Measurements from ENCODE around the gene ATAT1. TPM values are rescaled to one million over a fixed set of nuclear protein-coding genes. Genes with fewer than 3 reads are reported as not detected.

The ATAT1 gene
- total and polyA plus RNA-seq, 4 donors = 5.8 to 12.9 (median 7.0) TPM

DNA sequence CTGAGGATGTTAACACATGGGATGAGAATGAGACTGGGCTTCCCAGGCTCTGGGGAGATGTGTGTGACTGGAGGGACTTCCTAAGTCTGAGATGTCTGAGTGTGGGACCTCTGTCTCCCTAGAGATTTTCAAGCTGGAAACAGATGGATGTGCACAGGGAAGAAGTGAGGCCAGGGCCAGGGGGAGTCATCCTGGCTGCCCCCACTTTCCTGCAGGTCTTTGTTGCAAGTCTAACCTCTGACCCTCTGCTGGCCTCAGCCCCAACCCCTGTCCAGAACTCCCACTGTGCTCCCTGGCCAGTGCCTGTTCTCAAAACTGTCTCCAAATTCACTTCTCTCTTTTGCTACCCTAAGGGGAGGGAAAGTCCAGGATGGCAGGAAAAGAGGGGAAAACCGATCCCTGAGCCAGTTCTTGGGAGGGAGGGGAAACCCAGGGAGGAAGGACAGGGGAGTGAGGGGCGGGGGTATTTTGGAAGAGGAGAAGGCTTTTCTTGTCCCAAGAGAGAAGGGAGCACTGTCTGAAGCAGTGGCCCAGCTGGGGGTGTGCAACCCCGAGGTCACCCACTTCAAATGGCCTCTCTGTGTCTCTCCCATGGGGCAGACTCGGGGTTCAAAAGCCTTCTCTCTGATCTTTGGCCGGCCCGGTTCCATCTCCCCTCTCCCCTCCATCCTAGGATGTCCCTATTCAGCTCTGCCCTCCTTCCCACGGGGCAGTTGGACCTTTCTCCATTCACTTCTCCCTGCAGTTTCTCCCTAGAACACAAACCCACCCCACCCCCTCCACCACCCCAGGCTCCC, 56.7 kb downstream of the ATAT1 start:
- Histone ChIP-seq H3K4me1 (ENCODE audit: control insufficient read depth in 1 of 2, insufficient read depth in 2 of 2, low read length in 2 of 2) (peaks cover 0 to 2% of the 10 kb centered on the region in 2 donors), H3K9me3 (ENCODE audit: control insufficient read depth, low read length) (no peaks in the 10 kb centered on the region), H3K4me3 (ENCODE audit: low read length in 2 of 2) (peak overlapping the region; percentile 31 to 82), H3K27me3 (ENCODE audit: control insufficient read depth in 1 of 2, insufficient read depth in 2 of 2, low read length in 1 of 2) (no peaks in the 10 kb centered on the region), H3K36me3 (ENCODE audit: control insufficient read depth in 1 of 2, insufficient read depth in 2 of 2, low read length in 1 of 2) (peaks cover 1 to 3% of the 10 kb centered on the region in 2 donors), H3K27ac (ENCODE audit: low read depth in 1 of 2, low read length in 2 of 2) (peak overlapping the region; percentile 84 to 96)
- intact Hi-C loops (cut with DNase I) = loop anchor here in 1 of 2 donors (5.0 kb wide), 1 partner anchor 199 kb away; the partner anchor contains the start of gene DDR1
- 2 to 4% methylated on average over 7 of the region's 7 CpGs for WGBS, 2 donors
- no peak for ATAC-seq (ENCODE audit: low FRiP score)
- peak in 1 of 2 donors; percentile 56 for DNase-seq

DNA sequence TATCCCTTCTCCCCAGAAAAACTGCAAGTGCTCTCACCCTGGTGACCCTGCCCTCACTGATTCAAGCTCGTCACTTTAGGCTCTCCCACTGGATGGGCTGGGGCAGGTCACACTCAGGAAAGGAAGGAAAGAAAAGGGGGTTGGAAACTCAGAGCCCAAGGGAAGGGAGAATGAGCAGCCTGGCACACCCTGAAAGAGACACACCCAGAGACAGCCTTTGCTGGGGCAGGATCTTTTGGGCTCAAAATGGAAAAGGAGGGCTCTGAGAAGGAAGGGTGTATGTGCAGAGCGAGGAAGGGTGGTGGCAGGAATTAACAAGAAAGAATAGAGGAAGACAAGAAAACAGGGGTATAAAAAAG, 57.3 kb downstream of the ATAT1 start:
- no peak for DNase-seq
- no peak for ATAC-seq (ENCODE audit: low FRiP score)
- Histone ChIP-seq H3K9me3 (ENCODE audit: control insufficient read depth, low read length) (no peaks in the 10 kb centered on the region), H3K27me3 (ENCODE audit: control insufficient read depth in 1 of 2, insufficient read depth in 2 of 2, low read length in 1 of 2) (no peaks in the 10 kb centered on the region), H3K27ac (ENCODE audit: low read depth in 1 of 2, low read length in 2 of 2) (peak overlapping the region; percentile 37 to 84), H3K4me1 (ENCODE audit: control insufficient read depth in 1 of 2, insufficient read depth in 2 of 2, low read length in 2 of 2) (peaks cover 0 to 2% of the 10 kb centered on the region in 2 donors), H3K36me3 (ENCODE audit: control insufficient read depth in 1 of 2, insufficient read depth in 2 of 2, low read length in 1 of 2) (peaks cover 0 to 3% of the 10 kb centered on the region in 2 donors), H3K4me3 (ENCODE audit: low read length in 2 of 2) (peak overlapping the region; percentile 31 to 82)
- WGBS, 2 donors = 0 to 1% methylated on average over 2 of the region's 2 CpGs
- intact Hi-C loops (cut with DNase I) = loop anchor here in 1 of 2 donors (5.0 kb wide), 1 partner anchor 198 kb away; the partner anchor contains the start of gene DDR1

DNA sequence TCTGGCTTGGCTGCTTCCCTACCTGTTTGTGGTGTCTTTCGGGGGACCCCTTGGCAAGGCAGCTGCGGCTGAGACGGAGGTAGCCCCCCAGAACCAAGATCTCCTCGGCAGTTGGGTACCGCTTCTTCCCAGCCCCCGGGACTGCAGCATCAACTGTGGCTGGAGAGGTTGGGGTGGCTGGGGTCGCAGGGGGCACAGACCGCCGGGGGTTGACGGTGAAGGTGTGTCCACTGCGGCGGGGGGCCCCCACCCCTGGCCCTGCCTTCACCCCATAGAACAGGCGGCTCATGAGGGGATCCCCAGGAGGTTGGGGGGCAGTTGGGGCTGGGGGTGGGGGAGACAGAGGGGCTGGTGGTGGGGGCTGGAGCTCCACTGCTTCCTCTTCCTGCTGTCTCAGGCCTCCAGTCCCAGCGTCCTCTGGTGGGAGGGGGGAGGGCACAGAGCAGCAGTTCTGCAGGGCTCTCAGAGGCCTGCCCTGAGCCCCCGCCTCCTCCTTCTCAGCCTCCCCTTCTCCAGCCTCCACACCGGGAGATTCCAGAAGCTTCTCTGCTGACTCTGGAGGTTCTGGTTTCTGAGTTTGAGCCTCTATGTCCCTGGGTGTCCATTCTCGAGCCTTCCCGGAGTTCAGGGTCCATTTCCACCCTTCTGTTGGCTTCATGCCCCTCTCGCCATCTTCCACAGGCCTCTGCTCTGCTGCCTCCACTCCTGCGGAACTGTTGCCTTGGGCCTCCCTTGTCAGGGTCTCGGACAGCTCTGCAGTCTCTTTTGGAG, 57.9 kb downstream of the ATAT1 start:
- peak overlapping the region; percentile 37 to 84 for H3K27ac ChIP-seq (ENCODE audit: low read depth in 1 of 2, low read length in 2 of 2)
- peaks cover 0 to 3% of the 10 kb centered on the region in 2 donors for H3K36me3 ChIP-seq (ENCODE audit: control insufficient read depth in 1 of 2, insufficient read depth in 2 of 2, low read length in 1 of 2)
- peak; percentile 79 to 90 for DNase-seq
- 4 to 5% methylated on average over 18 to 21 of the region's 21 CpGs for WGBS, 2 donors
- H3K4me1 ChIP-seq (ENCODE audit: control insufficient read depth in 1 of 2, insufficient read depth in 2 of 2, low read length in 2 of 2) = no peaks in the 10 kb centered on the region
- no peak for ATAC-seq (ENCODE audit: low FRiP score)
- peak overlapping the region; percentile 31 to 82 for H3K4me3 ChIP-seq (ENCODE audit: low read length in 2 of 2)
- no peaks in the 10 kb centered on the region for H3K27me3 ChIP-seq (ENCODE audit: control insufficient read depth in 1 of 2, insufficient read depth in 2 of 2, low read length in 1 of 2)
- intact Hi-C loops (cut with DNase I) = loop anchor here in 1 of 2 donors (5.0 kb wide), 1 partner anchor 198 kb away; the partner anchor contains the start of gene DDR1
- H3K9me3 ChIP-seq (ENCODE audit: control insufficient read depth, low read length) = no peaks in the 10 kb centered on the region

DNA sequence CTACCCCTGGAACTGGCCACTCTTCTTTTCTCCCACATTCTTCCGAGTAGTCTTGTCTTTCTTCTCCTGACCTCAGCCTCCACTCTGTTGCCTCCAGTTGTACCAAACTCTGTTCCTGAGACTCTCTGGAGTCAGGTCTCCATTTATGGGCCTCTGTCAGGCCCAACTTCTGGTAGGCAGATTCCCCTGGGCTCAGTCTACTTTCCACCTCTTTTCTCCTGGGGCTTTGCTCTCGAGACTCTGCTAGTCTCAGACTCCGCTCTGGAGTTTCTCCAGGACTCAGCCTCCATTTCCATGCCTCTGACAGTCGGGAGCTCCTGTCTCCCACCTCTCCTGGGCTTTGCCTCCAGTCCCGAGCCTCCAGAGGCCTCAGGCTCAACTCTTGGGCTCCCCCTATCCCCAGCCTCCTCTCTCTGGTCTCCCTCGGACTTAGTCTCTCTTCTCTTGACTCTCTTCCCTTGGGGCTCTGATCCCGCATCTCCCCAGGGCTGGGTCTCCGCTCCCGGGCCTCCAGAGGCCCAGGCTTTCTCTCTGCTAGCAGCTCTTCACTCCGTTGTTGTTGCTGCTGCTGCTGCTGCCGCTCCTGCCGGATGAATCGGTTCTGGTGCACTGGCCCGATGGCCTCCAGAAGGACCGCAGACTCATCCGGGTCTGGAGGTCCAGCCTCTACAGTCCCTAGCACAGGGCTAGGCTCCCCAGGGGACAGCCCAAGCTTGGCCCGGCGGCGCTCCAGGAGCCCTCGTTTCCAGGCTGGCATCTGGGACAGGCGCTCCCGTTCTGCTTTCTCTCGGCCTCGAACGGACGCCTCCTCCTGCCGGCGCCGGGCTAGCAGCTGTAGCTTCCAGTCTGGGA, 58.7 kb downstream of the ATAT1 start:
- peak overlapping the region; percentile 31 to 82 for H3K4me3 ChIP-seq (ENCODE audit: low read length in 2 of 2)

DNA sequence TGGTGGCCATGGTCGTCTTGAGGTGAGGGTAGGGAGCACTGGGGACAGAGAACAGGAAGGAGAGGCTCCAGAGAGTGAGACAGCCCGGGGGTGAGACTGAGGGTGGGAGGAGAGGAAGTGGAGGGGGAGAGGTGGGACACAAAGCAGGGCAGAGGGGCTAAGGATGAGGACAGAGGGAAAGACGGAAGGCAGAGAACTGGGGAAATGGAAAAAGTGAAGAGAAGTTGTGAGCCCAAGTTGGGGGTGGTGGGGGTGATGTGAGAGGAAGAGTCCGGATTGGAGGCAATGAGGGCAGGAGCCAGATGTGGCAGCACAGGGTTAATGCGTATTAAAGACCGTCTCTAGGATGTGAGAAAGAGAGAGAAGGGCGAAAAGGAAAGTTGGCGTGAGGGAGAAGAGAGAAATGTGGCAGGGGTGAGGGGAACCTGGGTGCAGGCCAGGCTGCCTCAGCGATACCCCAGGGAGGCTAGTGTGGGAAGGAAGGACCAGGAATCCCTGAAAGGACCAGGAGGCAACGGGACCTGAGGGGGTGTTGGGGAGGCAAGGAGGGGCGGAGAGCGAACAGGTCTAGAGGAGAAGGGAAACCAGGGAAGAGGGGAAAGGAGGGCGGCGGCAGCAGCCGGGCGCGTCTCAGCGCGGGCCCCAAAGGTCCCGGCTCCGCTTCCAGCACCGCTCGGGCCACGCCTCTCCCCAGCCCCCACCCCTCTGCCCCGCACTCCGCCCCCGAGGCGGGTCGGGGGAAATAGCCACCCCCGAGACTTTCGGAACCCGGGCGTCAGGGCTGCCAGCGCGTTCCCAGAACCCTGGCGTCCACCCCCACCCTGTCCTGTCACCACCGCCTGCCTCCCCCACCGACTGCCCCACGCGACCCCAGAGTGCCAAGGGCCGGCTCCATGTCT, 59.6 kb downstream of the ATAT1 start, which contains the start of gene PPP1R18:
PPP1R18 (minus strand) TSS at position 637 of the 899 bp plus-strand sequence; CDS start at position 10, 627 bp downstream.
- H3K27ac ChIP-seq (ENCODE audit: low read depth in 1 of 2, low read length in 2 of 2) = peak within 1 kb of the TSS; percentile 80 to 94
- H3K9me3 ChIP-seq (ENCODE audit: control insufficient read depth, low read length) = no peaks in the 10 kb centered on the region
- no peaks in the 10 kb centered on the region for H3K27me3 ChIP-seq (ENCODE audit: control insufficient read depth in 1 of 2, insufficient read depth in 2 of 2, low read length in 1 of 2)
- ATAC-seq (ENCODE audit: low FRiP score) (peak; percentile 78), DNase-seq (peak; percentile 95 to 96)
- H3K4me1 ChIP-seq (ENCODE audit: control insufficient read depth in 1 of 2, insufficient read depth in 2 of 2, low read length in 2 of 2) = no peaks in the 10 kb centered on the region
- intact Hi-C loops (cut with DNase I) = loop anchor here (2.0 kb wide), 2 partner anchors 35 to 69 kb away; partner anchors contain the start of genes MRPS18B (in 1 of the 2), PPP1R10 (in 1 of the 2) and TUBB (in 1 of the 2)
- H3K36me3 ChIP-seq (ENCODE audit: control insufficient read depth in 1 of 2, insufficient read depth in 2 of 2, low read length in 1 of 2) = no peaks in the 10 kb centered on the region
- peak within 1 kb of the TSS; percentile 72 to 82 for H3K4me3 ChIP-seq (ENCODE audit: low read length in 2 of 2)
- 1% methylated on average over 27 to 41 of the region's 41 CpGs for WGBS, 2 donors

More for the DNA sequence above, 58.7 kb downstream of the ATAT1 start:
- WGBS, 2 donors = 6% methylated on average over 29 of the region's 29 CpGs
- H3K36me3 ChIP-seq (ENCODE audit: control insufficient read depth in 1 of 2, insufficient read depth in 2 of 2, low read length in 1 of 2) = no peaks in the 10 kb centered on the region
- DNase-seq (peak; percentile 66 to 78), ATAC-seq (ENCODE audit: low FRiP score) (no peak)
- intact Hi-C loops (cut with DNase I) = loop anchor here (2.0 kb wide), 2 partner anchors 35 to 69 kb away; partner anchors contain the start of genes MRPS18B (in 1 of the 2), PPP1R10 (in 1 of the 2) and TUBB (in 1 of the 2)
- no peaks in the 10 kb centered on the region for H3K9me3 ChIP-seq (ENCODE audit: control insufficient read depth, low read length)
- no peaks in the 10 kb centered on the region for H3K4me1 ChIP-seq (ENCODE audit: control insufficient read depth in 1 of 2, insufficient read depth in 2 of 2, low read length in 2 of 2)
- peak overlapping the region; percentile 30 to 80 for H3K27ac ChIP-seq (ENCODE audit: low read depth in 1 of 2, low read length in 2 of 2)
- no peaks in the 10 kb centered on the region for H3K27me3 ChIP-seq (ENCODE audit: control insufficient read depth in 1 of 2, insufficient read depth in 2 of 2, low read length in 1 of 2)

GRCh38 chr6:30686908-30687658, 60.4 kb downstream of the ATAT1 start:
- ATAC-seq (ENCODE audit: low FRiP score) (peak; percentile 84), DNase-seq (peak; percentile 98 to 99)
- H3K9me3 ChIP-seq (ENCODE audit: control insufficient read depth, low read length) = no peaks in the 10 kb centered on the region
- peak overlapping the region; percentile 24 to 94 for H3K27ac ChIP-seq (ENCODE audit: low read depth in 1 of 2, low read length in 2 of 2)
- H3K36me3 ChIP-seq (ENCODE audit: control insufficient read depth in 1 of 2, insufficient read depth in 2 of 2, low read length in 1 of 2) = no peaks in the 10 kb centered on the region
- H3K27me3 ChIP-seq (ENCODE audit: control insufficient read depth in 1 of 2, insufficient read depth in 2 of 2, low read length in 1 of 2) = no peaks in the 10 kb centered on the region
- peak overlapping the region; percentile 72 to 82 for H3K4me3 ChIP-seq (ENCODE audit: low read length in 2 of 2)
- H3K4me1 ChIP-seq (ENCODE audit: control insufficient read depth in 1 of 2, insufficient read depth in 2 of 2, low read length in 2 of 2) = no peaks in the 10 kb centered on the region
- WGBS, 2 donors = 0 to 1% methylated on average over 35 to 52 of the region's 52 CpGs
- intact Hi-C loops (cut with DNase I) = loop anchor here (1.0 to 2.0 kb wide), 3 partner anchors 30 to 70 kb away; partner anchors contain the start of genes MDC1 (in 1 of the 2), MRPS18B (in 1 of the 2), PPP1R10 (in 1 of the 2) and TUBB (in 1 of the 2)
